Head of caudate nucleus (tissue), 42 donors: ENCODE data around the gene FOXP4.

ENCODE experiments used
- DNase-seq, 42 donors: peaks; one replicate each; pipeline versions ENCODE4 v3.0.0 to v3.0.0-alpha.2; 2020 to 2021; ENCODE audit warnings: mixed read lengths in 7 of 42
- intact Hi-C: fragments of 100-400 bp; cut with DNase I; formaldehyde crosslinking; loops from one replicate; pipeline ENCODE4 v1.15.0; 2022

FOXP4 gene

DNA sequence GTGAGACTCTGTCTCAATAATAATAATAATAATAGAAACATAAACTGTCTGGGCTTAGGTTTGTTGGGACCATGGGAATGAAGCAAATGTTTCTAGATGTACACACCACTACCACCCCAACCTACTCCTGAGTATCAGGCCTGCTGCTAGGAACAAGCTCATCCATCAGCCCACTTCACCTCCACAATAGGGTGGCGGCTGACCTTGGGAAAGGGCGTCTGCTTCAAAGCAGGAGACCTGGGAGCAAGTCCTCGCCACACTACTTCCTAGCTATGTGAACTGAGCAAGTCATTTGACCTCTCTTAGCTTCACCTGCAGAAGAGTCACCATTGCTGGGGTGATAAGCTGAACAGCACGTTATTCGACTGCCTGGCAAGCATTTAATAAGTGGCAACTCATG lies 3.1 kb upstream of the FOXP4 start:
- intact Hi-C loops = no loop called here
- DNase-seq = no peak

DNA sequence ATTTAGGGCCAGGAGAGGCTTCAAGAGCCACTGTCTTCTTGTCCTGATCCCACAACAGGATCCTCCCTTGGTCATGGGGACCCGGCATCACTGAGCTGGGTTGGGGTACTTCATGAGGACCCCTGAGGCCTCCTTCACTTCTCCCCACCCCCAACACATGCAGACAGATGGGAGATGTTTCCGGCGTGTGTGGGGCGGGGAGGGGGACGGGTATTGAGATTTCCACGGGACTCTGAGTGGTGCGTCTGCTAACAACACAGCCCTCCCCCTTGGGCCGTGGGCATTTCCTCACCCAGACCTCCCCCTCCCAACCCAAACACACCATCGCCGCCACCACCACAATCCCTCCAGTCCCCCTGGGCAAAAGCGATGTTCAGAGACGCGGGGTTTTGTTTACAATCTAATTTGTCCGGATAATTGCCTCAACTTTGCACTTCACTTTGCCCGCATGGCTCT lies 906 bp upstream of the FOXP4 start:
- DNase-seq = no peak
- intact Hi-C loops = loop anchor here (5.0 kb wide), 2 partner anchors 47 to 118 kb away; no protein-coding TSS in a partner anchor

DNA sequence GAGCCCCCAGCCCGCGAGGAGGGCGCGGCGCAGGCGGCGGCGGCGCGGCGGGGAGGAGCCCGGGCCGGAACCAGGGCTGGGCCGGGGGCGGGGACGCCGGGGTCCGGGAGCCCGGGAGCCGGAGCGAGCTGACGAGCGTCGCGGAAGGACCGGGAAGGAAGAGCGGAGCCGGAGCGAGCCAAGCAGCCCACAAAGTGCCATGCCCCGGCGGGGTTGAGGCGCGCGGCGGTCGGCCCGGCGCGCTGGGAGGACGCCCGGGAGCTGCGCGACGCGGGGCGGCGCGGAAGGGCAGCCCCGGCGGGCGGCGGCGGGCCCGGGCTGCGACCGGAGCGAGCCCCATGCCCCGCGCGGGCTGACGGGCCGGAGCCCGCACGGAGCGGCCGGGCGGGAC lies 289 bp downstream of the FOXP4 start:
- no peak for DNase-seq
- intact Hi-C loops = loop anchor here (5.0 kb wide), 2 partner anchors 46 to 119 kb away; no protein-coding TSS in a partner anchor

DNA sequence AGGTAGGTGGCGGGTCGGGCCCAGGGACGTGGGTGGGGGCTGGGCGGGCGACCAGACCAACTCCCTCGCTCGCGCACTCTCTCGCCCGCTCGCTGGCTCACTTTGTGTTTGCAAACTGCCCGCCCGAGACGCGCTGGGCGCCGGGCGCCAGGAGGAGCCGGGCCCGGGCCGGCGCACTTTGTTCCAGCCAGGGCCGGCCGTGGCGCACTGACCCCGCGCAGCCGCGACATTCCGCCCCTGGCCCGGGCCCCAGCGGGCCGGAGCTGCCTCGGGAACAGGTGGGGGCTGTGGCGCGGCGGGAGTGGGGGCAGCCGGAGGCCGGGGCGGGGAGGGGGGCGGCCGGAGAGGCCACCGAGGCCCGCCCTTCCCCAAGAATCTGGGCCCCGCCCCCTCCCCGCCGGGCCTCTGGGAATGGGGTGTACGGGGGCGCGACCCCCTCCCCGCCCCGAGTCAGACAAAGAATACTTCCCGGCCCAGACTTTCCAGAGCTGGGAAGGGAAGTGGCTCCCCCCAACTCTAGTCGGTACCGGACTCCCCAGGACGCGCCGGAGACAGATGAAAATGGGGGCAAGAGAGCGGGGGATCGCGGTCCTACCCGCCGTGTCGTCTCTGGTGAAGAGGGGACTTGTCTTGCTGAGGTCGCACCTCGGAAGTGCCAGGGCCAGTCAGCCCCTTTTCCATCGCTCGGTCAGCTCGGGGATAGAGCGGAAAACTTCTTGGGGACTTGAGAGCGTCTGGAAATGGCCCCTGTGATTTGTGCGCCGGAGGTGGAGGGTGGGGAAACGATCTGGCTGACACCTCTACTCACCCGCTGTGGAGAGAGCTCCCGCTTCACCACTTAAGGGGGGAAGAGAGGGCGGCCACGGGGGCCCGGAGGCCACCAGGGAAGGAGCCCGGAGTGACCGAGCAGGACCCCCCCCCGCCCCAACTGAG lies 951 bp downstream of the FOXP4 start:
- peak in 29 of 42 donors; percentile 8 to 63 (median 33) for DNase-seq
- intact Hi-C loops = loop anchor here (5.0 kb wide), 2 partner anchors 45 to 120 kb away; no protein-coding TSS in a partner anchor

DNA sequence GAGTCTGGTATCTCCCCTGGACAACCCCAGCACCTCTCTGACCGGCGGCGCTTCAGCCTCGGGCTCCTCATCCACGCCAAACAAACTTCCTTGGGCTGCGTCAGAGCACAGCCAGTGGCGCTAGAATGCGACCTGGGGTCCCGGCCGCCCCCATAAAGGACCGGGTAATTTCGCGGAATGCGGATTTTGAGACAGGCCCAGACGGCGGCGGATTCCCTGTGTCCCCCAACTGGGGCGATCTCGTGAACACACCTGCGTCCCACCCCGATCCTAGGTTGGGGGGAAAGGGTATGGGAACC lies 1.6 kb downstream of the FOXP4 start:
- no peak for DNase-seq
- intact Hi-C loops = loop anchor here (5.0 kb wide), 2 partner anchors 45 to 120 kb away; no protein-coding TSS in a partner anchor

DNA sequence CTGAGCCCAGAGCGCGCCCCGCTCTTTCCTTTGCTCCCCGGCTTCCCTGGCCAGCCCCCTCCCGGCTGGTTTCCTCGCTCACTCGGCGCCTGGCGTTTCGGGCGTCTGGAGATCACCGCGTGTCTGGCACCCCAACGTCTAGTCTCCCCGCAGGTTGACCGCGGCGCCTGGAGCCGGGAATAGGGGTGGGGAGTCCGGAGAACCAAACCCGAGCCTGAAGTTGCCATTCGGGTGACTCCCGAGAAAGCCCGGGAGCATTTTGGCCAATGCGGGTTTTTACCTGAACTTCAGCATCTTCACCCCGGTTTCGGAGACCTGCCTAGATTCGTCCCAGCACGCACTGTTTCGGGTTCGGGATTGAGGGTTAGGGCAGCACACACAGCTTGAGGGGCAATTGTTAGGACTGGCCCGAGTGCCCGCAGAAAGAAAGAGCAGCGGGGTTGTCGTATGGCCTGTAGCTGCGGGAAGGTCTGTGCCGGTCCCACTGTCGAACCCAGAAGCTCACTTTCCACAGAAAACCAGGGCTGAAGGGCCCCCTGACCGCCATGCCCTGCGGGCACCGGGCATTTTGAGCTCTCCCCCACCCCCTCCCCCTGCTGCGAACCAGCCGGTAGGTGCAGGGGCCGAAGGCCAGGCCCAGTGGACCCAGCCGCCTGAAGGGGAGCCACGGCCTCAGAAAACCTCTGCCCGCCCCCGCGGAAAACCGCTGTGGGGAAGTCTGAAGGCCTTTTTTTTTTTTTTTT lies 2.1 kb downstream of the FOXP4 start:
- DNase-seq = peak in 4 of 42 donors; percentile 13 to 54 (median 33)
- intact Hi-C loops = loop anchor here (5.0 kb wide), 2 partner anchors 44 to 121 kb away; no protein-coding TSS in a partner anchor

DNA sequence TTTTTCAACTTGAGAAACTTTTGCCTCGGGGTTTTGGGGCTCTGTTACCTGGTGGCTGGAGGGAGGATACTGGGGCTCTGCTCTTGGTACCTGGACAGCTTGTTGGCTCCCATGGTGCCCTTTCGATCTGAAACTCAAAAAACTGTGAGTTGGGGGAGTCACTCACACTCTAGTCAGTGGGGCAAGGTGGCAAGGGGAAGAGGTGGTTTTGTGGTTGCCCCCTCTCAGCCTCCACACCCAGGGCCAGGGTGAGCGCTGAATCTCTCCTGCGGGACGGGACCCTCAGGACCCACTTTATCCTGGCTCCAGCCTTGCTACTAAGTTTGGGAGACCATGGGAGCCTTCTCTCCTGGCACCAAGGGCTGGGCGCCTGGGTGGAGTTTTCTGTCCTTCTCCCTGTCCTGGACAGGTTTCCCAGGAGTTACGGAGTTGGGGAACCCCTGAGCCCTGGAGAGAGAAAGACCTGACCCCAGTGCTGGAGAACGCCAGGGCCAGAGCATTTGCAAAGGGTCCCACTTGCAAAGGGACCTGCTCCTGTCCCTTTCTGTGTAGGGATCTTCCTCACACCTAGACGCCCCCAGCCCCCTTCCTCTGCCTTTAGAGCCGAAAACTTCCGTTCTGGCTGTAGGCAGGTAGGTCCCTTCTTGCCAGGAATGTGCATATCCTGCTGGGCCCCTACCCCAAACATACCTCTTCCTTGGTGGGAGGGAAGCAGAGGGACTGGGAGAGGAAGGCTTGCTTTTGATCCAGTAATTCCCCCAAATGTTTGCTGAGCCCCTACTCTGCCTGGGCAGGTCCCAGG lies 2.9 kb downstream of the FOXP4 start:
- DNase-seq = no peak

DNA sequence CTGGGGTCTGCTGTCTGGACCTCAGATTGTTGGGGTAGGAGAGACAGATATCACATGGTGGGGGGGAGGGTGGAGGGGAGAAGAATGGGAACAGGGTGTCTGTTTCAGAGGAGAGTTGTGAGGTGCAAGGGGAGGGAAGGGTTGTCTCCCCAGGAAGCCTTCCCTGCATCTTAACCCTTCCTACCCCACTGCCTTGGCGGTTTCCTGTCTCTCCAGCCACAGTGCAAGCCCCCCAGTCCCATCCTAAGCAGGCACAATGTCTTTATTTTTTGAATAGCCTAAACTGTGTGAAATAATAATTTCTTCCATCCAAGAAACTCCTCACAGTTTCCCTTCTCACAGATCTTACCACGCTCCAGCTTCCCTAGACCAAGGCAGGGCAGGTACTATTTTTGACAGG lies 3.5 kb downstream of the FOXP4 start:
- no peak for DNase-seq
- intact Hi-C loops = loop anchor here (5.0 kb wide), 2 partner anchors 43 to 122 kb away; no protein-coding TSS in a partner anchor

More for the DNA sequence above, 2.9 kb downstream of the FOXP4 start:
- intact Hi-C loops = loop anchor here (5.0 kb wide), 2 partner anchors 43 to 122 kb away; no protein-coding TSS in a partner anchor

DNA sequence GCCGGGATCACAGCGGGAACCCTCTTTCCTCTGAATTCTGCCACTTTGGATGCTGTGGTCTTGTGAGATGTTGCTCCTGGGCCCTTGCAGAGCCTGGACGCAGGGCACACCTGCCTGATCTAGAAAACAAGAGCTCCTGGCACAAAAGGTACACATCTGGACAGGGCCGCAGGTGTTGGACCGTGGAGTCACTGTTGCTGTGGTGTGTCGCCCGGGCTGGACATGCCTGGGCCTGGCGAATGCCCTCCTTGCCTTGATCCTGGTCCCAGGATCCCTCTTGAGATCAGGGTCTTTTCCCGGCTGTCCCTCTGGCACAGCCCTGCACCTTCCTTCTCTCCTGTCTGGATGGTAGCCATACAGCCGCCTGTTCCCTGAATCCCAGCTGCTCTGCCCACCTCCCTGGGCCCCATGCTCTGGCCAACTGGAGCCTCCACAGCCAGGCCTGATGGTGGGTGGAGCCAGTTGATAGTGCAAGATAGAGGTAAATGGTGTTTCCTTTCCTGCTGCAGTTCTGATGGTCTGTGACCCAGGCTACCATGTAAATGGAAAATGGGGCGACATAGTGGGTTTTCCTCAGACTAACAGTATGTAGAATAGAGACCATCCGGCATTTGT lies 5.0 kb downstream of the FOXP4 start:
- intact Hi-C loops = no loop called here
- no peak for DNase-seq

DNA sequence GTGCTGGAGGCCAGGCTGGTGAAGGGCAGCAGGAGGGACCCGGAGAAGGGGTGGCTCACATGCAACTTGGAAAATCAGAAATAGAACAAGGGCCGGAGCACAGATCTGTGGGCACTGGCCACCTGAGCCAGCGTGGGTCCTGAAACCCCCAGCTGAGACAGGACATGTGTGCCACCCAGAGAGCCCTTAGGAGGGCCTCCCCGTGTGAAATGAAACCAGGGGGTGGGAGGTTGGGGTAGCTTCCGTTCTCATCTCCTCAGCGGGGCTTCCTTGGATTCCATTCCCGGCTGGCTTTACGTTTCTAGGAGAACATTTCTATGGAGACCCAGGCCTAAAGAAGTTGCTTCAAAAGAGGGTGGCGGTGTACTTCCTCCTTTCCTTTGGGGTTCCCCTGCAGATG lies 5.7 kb downstream of the FOXP4 start:
- intact Hi-C loops = no loop called here
- no peak for DNase-seq

DNA sequence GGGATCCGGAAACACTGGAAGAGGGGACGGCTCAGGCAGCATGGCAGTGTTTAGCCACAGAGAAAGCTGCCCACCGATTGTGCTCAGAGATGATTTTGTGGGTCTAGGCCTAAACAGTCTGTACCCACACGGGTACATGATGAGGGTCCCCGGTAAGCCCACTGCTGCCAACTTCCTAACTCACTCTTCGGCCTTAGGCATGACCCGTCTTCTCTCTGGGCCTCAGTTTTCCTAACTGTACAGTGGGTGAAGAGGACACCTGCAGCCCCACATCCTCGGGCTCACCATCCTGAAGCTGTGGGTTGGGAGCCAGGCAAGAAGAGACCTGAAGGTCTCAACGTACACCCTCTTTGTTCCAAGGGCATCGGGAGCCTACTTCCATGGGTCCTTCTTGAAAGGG lies 6.5 kb downstream of the FOXP4 start:
- DNase-seq = no peak
- intact Hi-C loops = no loop called here

DNA sequence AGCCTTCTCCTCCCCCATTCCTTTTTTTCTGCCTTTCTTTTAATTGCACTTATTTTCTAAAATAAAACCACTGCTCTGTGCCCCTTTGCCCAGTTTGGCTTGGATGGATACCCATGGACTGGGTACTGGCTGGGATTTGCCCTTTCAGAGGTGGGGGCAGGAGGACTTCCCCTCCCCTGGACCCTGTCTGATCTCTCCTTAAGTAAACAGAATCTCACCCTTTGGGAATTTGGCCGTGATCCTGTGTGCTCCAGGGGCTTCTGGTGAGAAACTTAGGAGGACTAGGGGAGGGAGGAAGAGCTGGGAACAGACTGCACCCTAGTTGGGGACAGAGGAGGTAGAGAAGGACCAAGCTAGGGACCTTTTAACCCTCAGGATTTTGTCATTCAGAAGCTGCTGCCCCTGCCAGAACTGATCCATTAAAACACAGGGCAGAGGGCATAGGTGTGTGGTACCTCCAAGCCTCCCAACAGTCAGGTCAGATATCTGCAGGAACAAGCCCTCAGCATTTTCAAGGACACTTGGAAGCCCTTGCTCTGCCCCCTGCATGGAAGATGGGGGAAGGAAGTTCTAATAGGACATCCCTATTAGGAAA lies 7.3 kb downstream of the FOXP4 start:
- intact Hi-C loops = no loop called here
- DNase-seq = no peak

DNA sequence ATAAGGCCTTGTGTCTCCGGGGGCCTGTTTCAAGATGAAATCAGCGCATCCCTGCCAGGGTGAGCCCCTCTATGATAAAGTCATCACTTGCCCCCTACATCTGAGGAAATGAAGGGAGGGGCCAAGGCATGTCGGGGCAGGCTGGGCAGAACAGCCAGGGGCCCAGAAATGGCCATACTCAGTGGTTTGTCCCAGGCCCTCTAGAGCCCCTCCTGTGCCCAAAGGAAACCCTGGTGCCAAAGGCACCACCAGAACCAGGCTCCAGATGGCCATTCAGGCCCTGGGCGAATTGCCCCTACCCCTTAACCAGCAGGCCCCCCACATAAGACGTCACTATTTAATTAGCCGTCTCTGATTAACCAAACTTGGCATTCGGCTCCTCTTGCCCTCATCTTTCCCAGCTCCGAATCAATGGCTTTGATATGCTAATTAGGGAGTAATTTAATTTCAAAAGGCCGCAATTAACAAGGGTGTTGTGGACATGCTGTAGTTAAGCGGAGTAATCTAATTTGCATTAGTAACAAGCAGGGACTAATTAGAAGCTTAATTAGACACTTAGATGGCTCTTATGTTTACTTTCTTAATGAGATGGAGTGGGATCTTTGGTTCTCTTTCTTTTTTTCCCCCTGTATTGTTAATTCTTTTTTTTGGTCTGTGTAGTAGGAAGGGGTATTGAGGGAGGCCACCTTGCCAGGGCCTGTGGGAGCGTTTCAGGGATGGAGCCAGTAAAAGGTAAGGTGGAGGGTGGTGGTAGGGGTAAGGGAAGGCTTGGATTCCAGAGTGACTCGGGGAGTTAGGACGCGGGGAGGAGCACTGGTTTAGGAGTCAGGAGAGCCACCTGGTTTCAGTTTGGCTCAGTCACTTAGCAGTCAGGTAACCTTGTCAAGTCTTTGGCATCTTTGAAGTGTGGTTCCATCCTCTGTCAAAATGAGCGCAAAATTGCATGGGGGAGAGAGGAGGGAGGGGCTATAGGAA lies 9.4 kb downstream of the FOXP4 start:
- no peak for DNase-seq
- intact Hi-C loops = no loop called here

DNA sequence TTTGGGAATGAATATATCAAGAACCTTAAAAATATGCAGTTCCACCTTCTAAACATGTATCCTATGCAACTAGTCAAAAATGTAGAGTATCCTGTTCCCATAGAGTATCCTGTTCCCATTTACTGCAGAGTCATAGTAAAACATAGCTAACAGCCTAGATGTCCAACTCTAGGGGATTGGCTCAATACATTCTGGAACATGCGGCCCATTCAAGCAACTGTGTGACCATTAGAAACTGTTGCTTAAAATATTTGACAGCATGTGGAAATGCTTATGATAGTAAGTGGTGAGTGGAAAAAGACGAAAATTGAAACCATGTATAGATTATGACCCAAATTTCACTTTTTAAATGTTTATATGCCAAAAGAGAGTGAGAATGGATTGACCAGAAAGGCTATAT lies 11.2 kb downstream of the FOXP4 start:
- intact Hi-C loops = no loop called here
- no peak for DNase-seq

DNA sequence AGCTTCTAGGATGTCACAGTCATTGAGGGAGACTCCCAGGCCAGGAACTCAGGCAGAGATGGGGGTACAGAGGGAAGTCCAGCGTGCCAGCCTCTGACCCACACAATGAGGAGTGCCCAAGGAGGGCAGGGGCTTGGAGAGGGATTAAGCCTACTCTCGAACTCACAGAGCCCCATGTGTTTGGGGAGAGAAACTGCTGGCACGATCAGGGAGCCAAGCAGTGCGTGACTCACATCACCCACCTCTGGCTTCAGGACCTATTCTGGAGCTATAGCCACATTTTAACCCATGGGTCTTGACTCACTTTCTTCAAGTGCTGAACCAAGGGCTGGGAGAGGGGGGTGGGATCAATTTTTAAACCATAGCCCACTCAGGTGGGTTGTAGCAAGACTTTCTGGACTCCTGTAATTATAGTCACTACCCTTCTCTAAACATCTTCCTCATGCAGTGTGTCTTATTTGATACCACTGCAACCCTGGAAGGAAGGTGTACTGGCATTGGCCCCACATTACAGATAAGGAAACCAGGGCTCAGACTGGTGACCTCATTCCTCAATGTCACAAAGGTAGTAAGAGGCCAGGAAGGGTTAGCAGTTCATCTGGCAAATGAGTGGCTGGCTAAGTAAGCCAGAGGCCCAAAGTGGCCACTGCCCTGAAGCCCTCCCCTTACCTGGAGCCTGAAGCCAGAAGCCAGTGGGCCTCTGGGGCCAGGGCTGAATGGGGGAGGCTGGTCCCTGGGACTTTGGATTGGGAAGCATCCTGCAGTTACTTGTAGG lies 12.0 kb downstream of the FOXP4 start:
- intact Hi-C loops = no loop called here

DNA sequence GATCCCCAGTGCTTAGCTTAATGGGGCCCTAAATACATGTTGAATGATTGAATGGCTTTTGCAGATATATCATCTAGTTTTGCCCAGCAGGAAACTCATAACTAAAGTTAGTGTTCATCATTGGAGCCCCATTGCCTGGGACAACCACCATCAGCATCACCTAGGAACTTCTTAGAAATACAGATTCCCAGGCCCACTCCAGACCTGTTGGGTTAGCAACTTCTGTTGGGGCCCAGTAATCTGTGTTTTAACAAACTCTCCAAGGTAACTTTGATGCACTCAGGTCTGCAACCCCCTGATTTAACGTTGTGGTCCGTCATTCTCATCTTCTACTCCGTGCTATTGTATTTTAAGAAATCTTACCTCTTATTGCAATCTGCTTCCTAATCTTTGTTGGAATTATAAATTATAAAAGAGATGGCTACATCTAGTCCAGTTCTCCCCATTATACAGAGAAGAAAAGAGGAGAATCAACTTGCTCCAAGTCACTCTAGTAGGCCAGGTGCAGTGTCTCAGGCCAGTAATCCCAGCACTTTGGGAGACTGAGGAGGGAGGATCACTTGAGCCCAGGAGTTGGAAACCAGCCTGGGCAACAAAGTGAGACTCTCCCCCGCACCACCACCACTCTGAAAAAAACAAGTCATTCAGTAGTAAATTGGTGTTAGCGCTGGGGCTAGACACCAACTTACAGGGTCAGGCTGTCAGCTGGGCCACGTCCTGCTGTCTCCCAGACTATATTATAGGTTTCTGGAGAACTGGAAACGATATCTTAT lies 13.7 kb downstream of the FOXP4 start:
- intact Hi-C loops = no loop called here

More for the DNA sequence above, 12.0 kb downstream of the FOXP4 start:
- no peak for DNase-seq

More for the DNA sequence above, 13.7 kb downstream of the FOXP4 start:
- no peak for DNase-seq
